ENCODE results near the gene THBS4.

The THBS4 gene

GRCh38 chr5:80122579-80122978, 87.4 kb downstream of the THBS4 start:
- DNase-seq: peak; percentile 56

GRCh38 chr5:80124121-80124918, 89.2 kb downstream of the THBS4 start:
- DNase-seq: no peak

DNA sequence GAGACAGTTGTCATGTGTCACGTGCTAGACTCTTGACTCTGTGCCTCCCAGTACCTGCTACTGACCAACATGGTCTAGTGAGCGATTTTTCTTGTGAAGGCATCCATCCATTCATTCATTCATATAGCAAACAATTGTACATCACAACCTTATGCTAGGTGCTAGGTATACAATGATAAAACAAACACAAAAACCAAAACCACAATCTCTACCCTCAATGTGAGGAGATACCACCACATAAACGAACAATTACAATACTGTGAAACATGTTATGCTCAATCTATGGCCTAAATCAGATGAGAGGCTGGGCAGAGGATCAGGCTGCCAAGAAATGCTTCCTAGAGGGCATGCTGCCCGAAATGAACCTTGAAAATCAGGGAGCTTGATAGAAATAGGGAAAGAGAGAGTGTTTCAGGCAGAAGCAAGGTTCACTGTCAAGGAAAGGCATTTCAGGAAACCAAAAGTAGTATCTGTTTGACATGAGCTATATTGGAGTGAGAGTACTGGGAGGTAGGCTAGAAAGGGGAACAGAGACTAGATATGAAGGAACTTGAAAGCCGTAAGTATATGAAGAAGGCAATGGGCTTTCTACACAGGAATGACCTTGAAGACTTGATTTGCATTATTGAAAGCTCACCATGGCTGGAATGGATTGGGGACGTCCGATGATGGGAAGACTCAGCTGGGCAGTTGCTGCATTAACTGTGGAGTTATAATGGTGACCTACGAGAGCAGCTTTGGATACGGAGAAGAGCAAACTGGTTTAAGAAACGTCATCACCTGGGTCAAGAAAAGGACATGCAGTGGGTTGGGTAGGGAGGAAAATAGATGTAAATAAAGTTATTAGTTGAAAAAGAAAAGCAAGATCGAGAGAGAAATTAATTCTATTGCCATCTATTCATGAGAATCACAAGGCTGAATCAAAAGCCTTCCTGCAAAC, 90.1 kb downstream of the THBS4 start:
- DNase-seq: no peak

DNA sequence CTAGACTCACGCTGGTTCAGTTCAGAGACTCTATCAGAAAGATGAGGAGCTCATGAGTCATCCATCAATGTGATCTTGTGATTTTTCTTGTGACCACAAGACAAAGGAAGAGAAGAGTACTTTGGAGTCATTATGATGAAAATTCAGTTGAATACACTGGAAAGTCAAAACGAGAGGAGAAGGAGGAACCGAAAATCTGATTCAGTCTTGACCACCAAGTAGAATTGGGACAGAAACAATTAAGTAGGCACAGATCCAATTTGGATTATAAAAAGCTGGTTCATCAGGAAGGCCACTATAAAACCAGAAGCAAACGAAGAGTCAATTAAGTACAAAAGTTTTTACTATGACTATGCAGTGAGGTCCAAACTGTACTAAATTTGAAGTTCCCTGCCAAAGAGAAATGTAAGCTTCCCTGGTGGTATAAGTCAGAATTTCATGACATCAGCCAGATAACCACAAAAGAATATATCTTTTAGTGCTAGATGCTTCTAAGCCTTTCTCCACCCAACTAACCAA, 90.9 kb downstream of the THBS4 start:
- no peak for DNase-seq

GRCh38 chr5:80127116-80127552, 92.0 kb downstream of the THBS4 start:
- peak; percentile 56 for DNase-seq

GRCh38 chr5:80128141-80128540, 93.0 kb downstream of the THBS4 start:
- no peak for DNase-seq

DNA sequence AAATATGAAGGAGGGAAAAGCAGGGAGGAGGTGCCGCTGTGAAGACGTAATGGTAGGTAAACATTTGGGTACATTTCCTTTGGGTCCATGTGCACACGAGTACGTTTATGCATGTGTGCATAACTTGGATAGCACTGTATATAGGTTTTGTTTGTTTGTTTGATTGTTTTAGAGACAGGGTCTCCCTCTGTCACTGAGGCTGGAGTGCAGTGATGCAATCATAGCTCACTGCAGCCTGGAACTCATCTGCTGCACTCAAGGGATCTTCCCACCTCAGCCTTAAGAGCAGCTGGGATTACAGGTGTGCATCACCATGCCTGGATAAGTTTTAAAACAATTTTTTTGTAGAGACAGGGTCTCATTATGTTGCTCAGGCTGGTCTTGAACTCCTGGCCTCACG, 94.0 kb downstream of the THBS4 start:
- no peak for DNase-seq

All from CD4-positive, alpha-beta T cell treated with Interleukin-15 for 1 hour (primary cell).